GM12864 (cell line): ENCODE data around the gene SUPT7L.
"Not testable (repeated sequence)": the region's sequence is repeated elsewhere in the genome, so short reads cannot be mapped to it uniquely, and the experiment has no call there.

ENCODE experiments used
- DNase-seq: peaks from one replicate; pipeline ENCODE4 v3.0.0-alpha.2; 2011; ENCODE audit warnings: low read depth
- H3K4me3 ChIP-seq: 2 replicates; pipeline ENCODE4 v1.5.1; 2011; ENCODE audit warnings: mild to moderate bottlenecking, low read depth, low read length, control low read depth
- TF ChIP-seq, protein P1 (sequence below): IDR thresholded peaks from 2 replicates; pipeline ENCODE4 v1.5.1; 2011; ENCODE audit warnings: low read depth, mild to moderate bottlenecking, moderate library complexity, low read length, control low read depth, inconsistent platforms; ENCODE audit errors: missing control alignments

Gene SUPT7L

DNA sequence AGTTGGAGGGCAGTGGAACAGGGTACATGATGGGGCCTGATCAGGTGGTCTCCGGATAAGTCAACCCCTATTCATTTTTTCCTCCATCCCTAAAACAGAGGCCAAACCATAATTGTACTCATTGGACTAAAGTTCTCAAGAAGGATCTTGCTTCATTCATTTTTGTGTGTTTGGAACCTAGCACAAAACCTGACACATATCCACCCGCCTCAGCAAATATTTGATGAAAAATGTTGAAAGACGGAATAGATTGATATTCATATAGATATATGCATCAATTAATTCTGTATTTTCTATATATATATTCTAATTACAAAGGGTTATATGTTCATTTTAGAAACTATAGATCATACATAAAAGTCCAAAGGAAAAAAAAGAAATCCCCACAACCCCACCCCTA is 22.2 kb upstream of the SUPT7L start:
- no peak overlapping the region for H3K4me3 ChIP-seq
- no peak for DNase-seq
- TF ChIP-seq, protein P1, sequence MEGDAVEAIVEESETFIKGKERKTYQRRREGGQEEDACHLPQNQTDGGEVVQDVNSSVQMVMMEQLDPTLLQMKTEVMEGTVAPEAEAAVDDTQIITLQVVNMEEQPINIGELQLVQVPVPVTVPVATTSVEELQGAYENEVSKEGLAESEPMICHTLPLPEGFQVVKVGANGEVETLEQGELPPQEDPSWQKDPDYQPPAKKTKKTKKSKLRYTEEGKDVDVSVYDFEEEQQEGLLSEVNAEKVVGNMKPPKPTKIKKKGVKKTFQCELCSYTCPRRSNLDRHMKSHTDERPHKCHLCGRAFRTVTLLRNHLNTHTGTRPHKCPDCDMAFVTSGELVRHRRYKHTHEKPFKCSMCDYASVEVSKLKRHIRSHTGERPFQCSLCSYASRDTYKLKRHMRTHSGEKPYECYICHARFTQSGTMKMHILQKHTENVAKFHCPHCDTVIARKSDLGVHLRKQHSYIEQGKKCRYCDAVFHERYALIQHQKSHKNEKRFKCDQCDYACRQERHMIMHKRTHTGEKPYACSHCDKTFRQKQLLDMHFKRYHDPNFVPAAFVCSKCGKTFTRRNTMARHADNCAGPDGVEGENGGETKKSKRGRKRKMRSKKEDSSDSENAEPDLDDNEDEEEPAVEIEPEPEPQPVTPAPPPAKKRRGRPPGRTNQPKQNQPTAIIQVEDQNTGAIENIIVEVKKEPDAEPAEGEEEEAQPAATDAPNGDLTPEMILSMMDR: no peak

DNA sequence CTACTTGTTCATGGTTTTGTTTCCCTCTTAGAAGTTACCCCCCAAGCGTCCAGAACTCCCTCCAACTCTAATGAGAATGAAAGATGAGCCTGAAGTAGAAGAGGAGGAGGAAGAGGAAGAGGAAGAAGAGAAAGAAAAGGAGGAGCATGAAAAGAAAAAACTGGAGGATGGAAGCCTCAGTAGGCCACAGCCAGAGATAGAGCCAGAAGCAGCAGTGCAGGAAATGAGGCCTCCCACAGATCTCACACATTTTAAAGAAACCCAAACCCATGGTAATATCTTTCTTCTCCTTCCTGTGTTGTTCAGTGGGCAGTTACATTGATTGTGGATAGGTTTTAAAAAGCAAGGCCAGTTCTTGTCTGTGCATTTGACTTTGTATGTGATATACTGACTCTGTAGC is 21.6 kb upstream of the SUPT7L start:
- DNase-seq, H3K4me3 ChIP-seq: not testable (repeated sequence)

DNA sequence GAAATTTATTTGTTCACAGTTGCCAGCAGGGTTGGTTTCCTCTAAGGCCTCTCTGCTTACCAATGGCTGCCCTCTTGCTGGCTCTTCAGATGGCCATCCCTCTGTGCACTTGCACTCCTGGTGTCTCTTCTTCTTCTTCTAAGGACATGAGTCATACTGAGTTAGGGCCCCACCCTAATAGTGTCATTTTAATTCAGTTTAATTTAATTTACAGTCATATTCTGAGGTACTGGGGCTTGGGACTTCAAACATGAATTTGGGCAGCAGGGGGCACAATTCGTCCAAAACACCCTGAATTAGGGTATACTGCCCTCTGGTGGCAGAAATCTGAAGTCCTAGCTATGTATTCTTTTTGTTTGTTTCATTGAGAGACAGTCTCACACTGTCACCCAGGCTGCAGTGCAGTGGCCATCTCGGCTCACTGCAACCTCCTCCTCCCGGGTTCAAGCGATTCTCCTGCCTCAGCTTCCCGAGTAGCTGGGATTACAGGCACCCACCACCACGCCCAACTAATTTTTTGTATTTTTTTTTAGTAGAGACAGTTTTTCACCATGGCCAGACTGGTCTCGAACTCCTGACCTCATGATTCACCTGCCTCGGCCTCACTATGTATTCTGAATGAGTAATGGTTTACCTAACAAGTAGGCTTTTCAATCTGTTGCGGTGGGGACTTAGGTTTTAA is 20.1 kb upstream of the SUPT7L start:
- TF ChIP-seq, protein P1: peak; percentile 95
- H3K4me3 ChIP-seq: no peak overlapping the region
- peak; percentile 82 for DNase-seq

DNA sequence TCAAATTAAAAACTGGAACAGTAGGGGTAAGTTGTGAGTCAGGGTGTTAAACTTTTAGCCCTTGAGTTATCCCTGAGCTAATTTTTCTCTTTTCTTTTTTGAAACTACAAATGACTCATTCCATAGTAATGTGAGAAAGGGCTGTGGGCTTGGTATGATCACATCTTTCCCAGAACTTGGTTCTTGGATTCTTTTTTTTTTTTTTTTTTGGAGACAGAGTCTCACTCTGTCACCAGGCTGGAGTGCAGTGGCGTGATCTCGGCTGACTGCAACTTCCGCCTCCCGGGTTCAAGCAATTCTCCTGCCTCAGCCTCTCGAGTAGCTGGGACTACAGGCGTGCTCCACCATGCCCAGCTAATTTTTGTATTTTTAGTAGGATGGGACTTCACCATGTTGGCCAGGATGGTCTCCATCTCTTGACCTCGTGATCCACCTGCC is 18.9 kb upstream of the SUPT7L start:
- not testable (repeated sequence) for H3K4me3 ChIP-seq, DNase-seq

DNA sequence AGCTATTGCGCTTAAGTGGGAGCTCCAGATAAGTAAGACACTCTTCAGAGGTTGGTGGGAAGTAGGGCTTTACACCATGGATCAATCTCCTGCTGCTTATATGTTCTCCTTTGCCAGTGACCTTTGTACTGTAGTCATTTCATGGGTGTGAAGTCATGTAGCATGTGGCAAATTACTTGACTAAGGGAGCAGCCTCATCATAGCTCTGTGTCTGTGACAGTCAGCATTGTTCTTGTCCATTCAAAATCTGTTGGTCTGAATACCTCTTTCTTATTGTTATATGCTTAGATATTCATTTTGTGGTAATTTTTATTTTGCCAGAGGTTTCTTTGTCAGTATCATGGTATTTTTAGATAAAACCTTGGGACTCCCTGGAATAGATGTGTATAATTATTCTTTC is 18.4 kb upstream of the SUPT7L start:
- no peak overlapping the region for H3K4me3 ChIP-seq
- no peak for DNase-seq
- TF ChIP-seq, protein P1: no peak

DNA sequence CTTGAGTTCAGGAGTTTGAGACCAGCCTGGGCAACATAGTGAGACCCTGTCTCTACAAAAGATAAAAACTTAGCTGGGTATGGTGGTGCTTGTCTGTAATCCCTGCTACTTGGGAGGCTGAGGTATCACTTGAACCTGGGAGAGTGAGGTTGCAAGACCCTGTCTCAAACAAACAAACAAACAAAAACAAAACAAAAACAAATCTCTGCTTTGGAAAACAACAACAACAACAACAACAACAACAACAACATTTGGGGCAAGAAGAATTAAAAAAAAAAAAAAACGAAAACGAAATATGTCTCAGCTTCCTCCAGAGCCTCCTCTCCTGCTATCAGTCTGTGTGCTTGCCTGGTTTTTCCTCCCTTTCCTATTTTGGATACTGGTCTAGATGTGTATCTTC is 17.2 kb upstream of the SUPT7L start:
- TF ChIP-seq, protein P1: no peak
- H3K4me3 ChIP-seq: no peak overlapping the region
- DNase-seq: no peak

DNA sequence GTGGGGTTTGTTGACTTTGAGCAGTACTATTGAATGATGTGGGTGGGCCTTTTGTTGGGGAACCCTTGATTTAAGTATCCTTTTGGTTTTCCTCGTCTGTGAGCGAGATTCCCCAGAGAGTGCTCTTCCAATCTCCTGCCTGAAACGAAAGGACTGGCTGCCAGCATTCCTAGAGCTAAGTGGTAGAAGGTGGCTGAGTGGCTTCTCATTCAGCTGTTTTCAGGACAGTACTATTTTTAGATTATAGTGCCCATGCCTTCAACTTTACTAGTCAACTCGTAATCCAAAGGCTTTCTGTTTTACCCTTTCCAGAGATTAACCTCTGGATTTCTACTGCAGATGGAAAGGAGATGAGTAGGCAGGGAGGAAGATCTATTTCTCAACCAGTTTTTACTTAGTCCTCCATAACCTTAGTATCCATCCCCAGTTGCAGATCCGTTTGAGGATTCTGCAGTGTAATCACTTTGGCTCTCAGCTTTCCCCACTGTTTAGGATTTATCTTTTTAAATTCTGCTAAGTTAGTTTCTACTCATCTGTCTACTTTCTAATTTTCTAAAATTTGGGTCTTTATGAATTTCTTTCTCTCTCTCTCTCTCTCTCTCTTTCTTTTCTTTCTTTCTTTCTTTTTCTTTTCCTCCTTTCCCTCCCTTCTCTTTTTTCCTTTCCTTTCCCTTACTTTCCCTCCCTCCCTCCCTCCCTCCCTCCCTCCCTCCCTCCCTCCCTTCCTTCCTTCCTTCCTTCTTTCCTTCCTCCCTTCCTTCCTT is 9.5 kb upstream of the SUPT7L start:
- DNase-seq: no peak
- H3K4me3 ChIP-seq: no peak overlapping the region
- TF ChIP-seq, protein P1: no peak

DNA sequence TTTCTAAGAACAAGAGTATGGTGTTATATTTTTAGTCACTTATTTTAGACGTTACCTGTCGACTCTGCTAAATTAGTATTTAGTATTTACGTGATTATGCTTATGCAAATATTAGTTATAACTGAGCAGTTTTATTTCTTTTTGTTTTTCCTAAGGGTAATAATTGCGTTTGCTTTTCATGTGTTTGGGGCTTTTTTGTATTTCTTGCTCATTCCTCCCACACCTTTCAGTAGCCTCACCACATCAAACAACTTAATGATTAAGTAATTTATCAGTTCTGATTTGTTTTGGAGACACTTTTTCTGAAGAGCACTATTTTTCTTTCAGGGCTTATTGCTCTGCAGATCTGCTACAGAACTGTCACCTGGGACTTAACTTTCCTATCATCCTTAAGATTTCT is 7.8 kb upstream of the SUPT7L start:
- TF ChIP-seq, protein P1: no peak
- H3K4me3 ChIP-seq: no peak overlapping the region

More for the DNA sequence above, 7.8 kb upstream of the SUPT7L start:
- no peak for DNase-seq
